HCT116 (cell line): ENCODE data around the gene LFNG. TPM values are rescaled to one million over a fixed set of nuclear protein-coding genes. Genes with fewer than 3 reads are reported as not detected.

Experiments
- ATAC-seq: fragments of 200-7000 bp; cut with Tn5 transposase; 2 replicates; pipeline ENCODE4 v1.9.1; 2020; ENCODE audit warnings: mild to moderate bottlenecking, moderate library complexity
- BruUV-seq: library from RNA; stranded (reverse); fragments of 400-500 nt; replicated peaks from 2 replicates; lab custom pipeline; 2021; lab: Mats Ljungman, UMichigan
- CTCF ChIA-PET: fragments of 300-600 bp; sonication (Branson Sonifier 250); formaldehyde crosslinking; loops from one replicate; lab custom pipeline; 2021; ENCODE audit warnings: antibody characterized with exemption; lab: Charles Lee
- POLR2A ChIA-PET: fragments of 300-600, 350-600 bp; sonication (Branson Sonifier 250); formaldehyde crosslinking; loops from one replicate; lab custom pipeline; 2021; ENCODE audit warnings: antibody characterized with exemption; lab: Charles Lee
- RAD21 ChIA-PET, 2 experiments: fragments of 300-600 bp; sonication (Branson Sonifier 250); formaldehyde crosslinking; loops; one replicate each; lab custom pipeline; 2023; ENCODE audit warnings: low total read pairs in 2 of 2; ENCODE audit not compliant: uncharacterized antibody in 2 of 2, unreplicated experiment in 2 of 2, low non-redundant PET in 1 of 2; lab: Charles Lee
- DNase-seq: peaks from one replicate; pipeline ENCODE4 v3.0.0-alpha.2; 2010; ENCODE audit warnings: low read depth, low spot score
- H2AFZ ChIP-seq: fragments of 200-600 bp; shearing (Covaris generic), sonication (generic); 2 replicates; pipeline ENCODE4 v1.6.1; 2017; ENCODE audit warnings: low read depth, mixed run types, mixed read lengths, antibody characterized with exemption, low read length; ENCODE audit not compliant: poor library complexity, severe bottlenecking
- H3K27ac ChIP-seq: 2 replicates; pipeline ENCODE4 v1.5.1; 2012; ENCODE audit warnings: low read depth, low read length
- H3K27me3 ChIP-seq: fragments of 200-600 bp; sonication (generic); 2 replicates; pipeline ENCODE4 v1.6.1; 2016; ENCODE audit warnings: mixed run types, low read length, mixed read lengths; ENCODE audit not compliant: insufficient read depth
- H3K36me3 ChIP-seq, 2 experiments: fragments of 200-500 bp in 1 of 2; fragments of 200-600 bp in 1 of 2; sonication (Bioruptor generic) in 1 of 2; sonication (generic) in 1 of 2; 2 replicates each; pipeline versions ENCODE4 v1.5.1 to v1.6.1; 2014 to 2016; ENCODE audit warnings: low read length in 2 of 2, inconsistent platforms in 1 of 2, mixed read lengths in 1 of 2, mixed run types in 1 of 2; ENCODE audit not compliant: insufficient read depth in 2 of 2, control insufficient read depth in 1 of 2
- H3K4me1 ChIP-seq, 2 experiments: fragments of 200-600 bp in 1 of 2; sonication (generic) in 1 of 2; 2 replicates each; pipeline versions ENCODE4 v1.5.1 to v1.6.1; 2012 to 2017; ENCODE audit warnings: low read length in 2 of 2, inconsistent platforms in 1 of 2, mild to moderate bottlenecking in 1 of 2, mixed read lengths in 1 of 2, mixed run types in 1 of 2, moderate library complexity in 1 of 2; ENCODE audit not compliant: insufficient read depth in 2 of 2, control insufficient read depth in 1 of 2
- H3K4me2 ChIP-seq: fragments of 200-600 bp; sonication (generic); 2 replicates; pipeline ENCODE4 v1.6.1; 2017; ENCODE audit warnings: mixed run types, low read length, mixed read lengths
- H3K4me3 ChIP-seq, 2 experiments: fragments of 200-600 bp in 1 of 2; sonication (generic) in 1 of 2; replicated peaks in 1 of 2; 2 replicates each; pipeline ENCODE4 v1.5.1; 2011 to 2016; ENCODE audit warnings: low read length in 2 of 2, control low read depth in 1 of 2, low read depth in 1 of 2, mild to moderate bottlenecking in 1 of 2, mixed read lengths in 1 of 2, mixed run types in 1 of 2
- H3K79me2 ChIP-seq: fragments of 200-600 bp; sonication (generic); 2 replicates; pipeline ENCODE4 v1.6.1; 2017; ENCODE audit warnings: mild to moderate bottlenecking, mixed run types, low read length, moderate library complexity, mixed read lengths; ENCODE audit not compliant: insufficient read depth
- H3K9ac ChIP-seq: fragments of 200-600 bp; sonication (generic); 2 replicates; pipeline ENCODE4 v1.6.1; 2016; ENCODE audit warnings: low read length, mixed read lengths
- H3K9me2 ChIP-seq: fragments of 200-600 bp; sonication (generic), shearing (Covaris generic); 2 replicates; pipeline ENCODE4 v1.6.1; 2017; ENCODE audit warnings: mixed run types, mild to moderate bottlenecking, moderate library complexity; ENCODE audit not compliant: insufficient read depth
- H3K9me3 ChIP-seq, 2 experiments: fragments of 200-500 bp in 1 of 2; fragments of 200-600 bp in 1 of 2; sonication (Bioruptor generic) in 1 of 2; sonication (generic) in 1 of 2; 2 replicates each; pipeline ENCODE4 v1.6.1; 2014 to 2017; ENCODE audit warnings: low read length in 2 of 2, mixed read lengths in 2 of 2, inconsistent platforms in 1 of 2, low read depth in 1 of 2, mild to moderate bottlenecking in 1 of 2, mixed run types in 1 of 2, moderate library complexity in 1 of 2; ENCODE audit not compliant: control insufficient read depth in 1 of 2, insufficient read depth in 1 of 2
- H4K20me1 ChIP-seq: fragments of 200-600 bp; sonication (generic), shearing (Covaris generic); 2 replicates; pipeline ENCODE4 v1.6.1; 2017; ENCODE audit warnings: mixed run types, mild to moderate bottlenecking, moderate library complexity; ENCODE audit not compliant: insufficient read depth
- ATF3 ChIP-seq: IDR thresholded peaks from 2 replicates; pipeline ENCODE4 v1.6.1; 2012
- CBX3 ChIP-seq: IDR thresholded peaks from 2 replicates; pipeline ENCODE4 v1.6.1; 2012; ENCODE audit warnings: low read depth
- CEBPB ChIP-seq: IDR thresholded peaks from 2 replicates; pipeline ENCODE4 v1.6.1; 2012; ENCODE audit warnings: low read depth
- CTCF ChIP-seq, 3 experiments: fragments of 200-600 bp in 1 of 3; sonication (generic) in 1 of 3; IDR thresholded peaks in 2 of 3; conservative IDR thresholded peaks in 1 of 3; 2 replicates each; pipeline ENCODE4 v1.5.1; 2012 to 2017; ENCODE audit warnings: low read depth in 2 of 3, low read length in 2 of 3, antibody characterized with exemption in 1 of 3, borderline replicate concordance in 1 of 3, control low read depth in 1 of 3, mild to moderate bottlenecking in 1 of 3, mixed read lengths in 1 of 3, mixed run types in 1 of 3, moderate library complexity in 1 of 3; ENCODE audit not compliant: insufficient read depth in 1 of 3
- EGR1 ChIP-seq: IDR thresholded peaks from 2 replicates; pipeline ENCODE4 v1.6.1; 2012; ENCODE audit warnings: low read depth
- ELF1 ChIP-seq: IDR thresholded peaks from 2 replicates; pipeline ENCODE4 v1.6.1; 2012; ENCODE audit warnings: low read depth, borderline replicate concordance
- EZH2phosphoT487 ChIP-seq: fragments of 200-600 bp; IDR thresholded peaks from 2 replicates; pipeline ENCODE4 v1.6.1; 2018; ENCODE audit warnings: antibody characterized with exemption, borderline replicate concordance
- JUND ChIP-seq: IDR thresholded peaks from 2 replicates; pipeline ENCODE4 v1.6.1; 2012
- POLR2A ChIP-seq: IDR thresholded peaks from 2 replicates; pipeline ENCODE4 v1.7.0; 2011; ENCODE audit warnings: borderline replicate concordance; ENCODE audit not compliant: insufficient read depth, insufficient read length; ENCODE audit errors: extremely low read depth
- POLR2AphosphoS5 ChIP-seq: IDR thresholded peaks from 2 replicates; pipeline ENCODE4 v1.6.1; 2011; ENCODE audit warnings: mild to moderate bottlenecking, low read depth, low read length, moderate library complexity
- RAD21 ChIP-seq: IDR thresholded peaks from 2 replicates; pipeline ENCODE4 v1.6.1; 2012; ENCODE audit warnings: low read depth, mild to moderate bottlenecking
- REST ChIP-seq: IDR thresholded peaks from 2 replicates; pipeline ENCODE4 v1.6.1; 2012; ENCODE audit warnings: low read depth
- SIN3A ChIP-seq: IDR thresholded peaks from 2 replicates; pipeline ENCODE4 v1.6.1; 2012; ENCODE audit warnings: low read depth
- SP1 ChIP-seq: IDR thresholded peaks from 2 replicates; pipeline ENCODE4 v1.6.1; 2012; ENCODE audit warnings: low read depth
- SRF ChIP-seq: IDR thresholded peaks from 2 replicates; pipeline ENCODE4 v1.6.1; 2012; ENCODE audit warnings: low read depth
- TCF7L2 ChIP-seq: IDR thresholded peaks from 2 replicates; pipeline ENCODE4 v1.7.0; 2011; ENCODE audit warnings: borderline replicate concordance, inconsistent platforms; ENCODE audit not compliant: insufficient read depth, insufficient read length; ENCODE audit errors: extremely low read depth
- YY1 ChIP-seq: IDR thresholded peaks from 2 replicates; pipeline ENCODE4 v1.6.1; 2011; ENCODE audit warnings: low read length, low read depth, moderate library complexity, mild to moderate bottlenecking; ENCODE audit not compliant: insufficient replicate concordance; ENCODE audit errors: extremely low read depth
- ZFX ChIP-seq: fragments of 450-650 bp; IDR thresholded peaks from 2 replicates; pipeline ENCODE4 v1.6.1; 2017
- intact Hi-C: fragments of 100-400 bp; cut with micrococcal nuclease; formaldehyde crosslinking; loops from 2 replicates; pipeline ENCODE4 v1.10.0; 2022
- total RNA-seq: library from RNA; stranded (reverse); gene quantifications from one replicate; pipeline ENCODE4 v1.2.1, GENCODE V29; 2021; ENCODE audit not compliant: unreplicated experiment
- TF ChIP-seq, protein P1 (sequence below): IDR thresholded peaks from 2 replicates; pipeline ENCODE4 v1.6.1; 2012
- TF ChIP-seq, protein P2 (sequence below): IDR thresholded peaks from 2 replicates; pipeline ENCODE4 v1.6.1; 2011; ENCODE audit warnings: mild to moderate bottlenecking, low read length, moderate library complexity; ENCODE audit not compliant: insufficient replicate concordance; ENCODE audit errors: extremely low read depth

The LFNG gene
- total RNA-seq, 1 experiment from 2014 or later = 14.3 TPM

DNA sequence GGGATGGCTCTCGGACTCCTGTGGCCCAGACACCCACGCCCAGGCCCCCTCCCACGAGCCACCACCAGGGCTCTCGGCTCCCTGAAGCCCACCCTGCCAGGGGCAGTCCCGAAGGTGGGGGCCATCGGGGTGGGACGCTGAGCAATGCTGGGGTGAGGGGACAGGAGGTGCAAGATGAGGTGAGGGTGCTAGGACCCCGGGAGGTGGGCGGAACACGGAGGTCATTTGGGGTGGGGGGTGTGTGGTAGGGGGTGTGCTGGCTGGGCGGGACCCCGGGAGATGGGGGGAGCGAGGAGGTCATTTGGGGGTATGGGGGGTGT, 17.0 kb upstream of the LFNG start:
- POLR2A ChIA-PET = no interaction called here
- Histone ChIP-seq H3K9me2 (no peaks in the 10 kb centered on the region), H3K9me3 (no peaks in the 10 kb centered on the region), H3K79me2 (no peaks in the 10 kb centered on the region), H3K36me3 (no peaks in the 10 kb centered on the region), H3K27ac (no peak overlapping the region), H3K4me1 (no peaks in the 10 kb centered on the region), H3K9ac (no peak overlapping the region), H3K27me3 (no peaks in the 10 kb centered on the region), H3K4me2 (no peak overlapping the region), H2AFZ (no peak overlapping the region), H3K4me3 (no peak overlapping the region), H4K20me1 (no peaks in the 10 kb centered on the region)
- CTCF ChIA-PET = no interaction called here
- DNase-seq (no peak), ATAC-seq (no peak)
- RAD21 ChIA-PET = no interaction called here
- BruUV-seq = no TSS peak
- TF ChIP-seq ZFX (no peak), CBX3 (no peak), YY1 (no peak), TCF7L2 (no peak), ATF3 (no peak), EZH2phosphoT487 (no peak), ELF1 (no peak), SRF (no peak), JUND (no peak), CEBPB (no peak), SIN3A (no peak), EGR1 (no peak), CTCF (IDR thresholded peaks at IDR 0.05 in 2 of 3, conservative IDR thresholded peaks at IDR 0.05 in 1 of 3; ENCODE audit: borderline replicate concordance in 1 of 3, insufficient read depth in 1 of 3, low read depth in 2 of 3, low read length in 2 of 3) (no peak), RAD21 (no peak), REST (no peak), POLR2AphosphoS5 (no peak), POLR2A (no peak), SP1 (no peak)
- TF ChIP-seq, protein P1, sequence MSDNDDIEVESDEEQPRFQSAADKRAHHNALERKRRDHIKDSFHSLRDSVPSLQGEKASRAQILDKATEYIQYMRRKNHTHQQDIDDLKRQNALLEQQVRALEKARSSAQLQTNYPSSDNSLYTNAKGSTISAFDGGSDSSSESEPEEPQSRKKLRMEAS = no peak
- TF ChIP-seq, protein P2, sequence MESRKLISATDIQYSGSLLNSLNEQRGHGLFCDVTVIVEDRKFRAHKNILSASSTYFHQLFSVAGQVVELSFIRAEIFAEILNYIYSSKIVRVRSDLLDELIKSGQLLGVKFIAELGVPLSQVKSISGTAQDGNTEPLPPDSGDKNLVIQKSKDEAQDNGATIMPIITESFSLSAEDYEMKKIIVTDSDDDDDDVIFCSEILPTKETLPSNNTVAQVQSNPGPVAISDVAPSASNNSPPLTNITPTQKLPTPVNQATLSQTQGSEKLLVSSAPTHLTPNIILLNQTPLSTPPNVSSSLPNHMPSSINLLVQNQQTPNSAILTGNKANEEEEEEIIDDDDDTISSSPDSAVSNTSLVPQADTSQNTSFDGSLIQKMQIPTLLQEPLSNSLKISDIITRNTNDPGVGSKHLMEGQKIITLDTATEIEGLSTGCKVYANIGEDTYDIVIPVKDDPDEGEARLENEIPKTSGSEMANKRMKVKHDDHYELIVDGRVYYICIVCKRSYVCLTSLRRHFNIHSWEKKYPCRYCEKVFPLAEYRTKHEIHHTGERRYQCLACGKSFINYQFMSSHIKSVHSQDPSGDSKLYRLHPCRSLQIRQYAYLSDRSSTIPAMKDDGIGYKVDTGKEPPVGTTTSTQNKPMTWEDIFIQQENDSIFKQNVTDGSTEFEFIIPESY = no peak
- intact Hi-C loops = no loop called here
